Gastroesophageal sphincter (tissue), 3 donors: ENCODE results near the gene SDC3.

Experiments used
- POLR2A ChIP-seq, 2 donors: fragments of 450-650 bp; IDR thresholded peaks; one replicate each; pipeline ENCODE4 v1.6.1; 2017; ENCODE audit warnings: antibody characterized with exemption in 2 of 2, mild to moderate bottlenecking in 2 of 2, moderate library complexity in 1 of 2
- TF ChIP-seq, protein P1 (sequence below), 4 experiments: fragments of 200-600 bp in 2 of 4; fragments of 450-650 bp in 2 of 4; sonication (generic) in 1 of 4; IDR thresholded peaks; one replicate each; pipeline ENCODE4 v1.5.1; 2017 to 2019; ENCODE audit warnings: antibody characterized with exemption in 4 of 4, mild to moderate bottlenecking in 2 of 4, moderate library complexity in 2 of 4

DNA sequence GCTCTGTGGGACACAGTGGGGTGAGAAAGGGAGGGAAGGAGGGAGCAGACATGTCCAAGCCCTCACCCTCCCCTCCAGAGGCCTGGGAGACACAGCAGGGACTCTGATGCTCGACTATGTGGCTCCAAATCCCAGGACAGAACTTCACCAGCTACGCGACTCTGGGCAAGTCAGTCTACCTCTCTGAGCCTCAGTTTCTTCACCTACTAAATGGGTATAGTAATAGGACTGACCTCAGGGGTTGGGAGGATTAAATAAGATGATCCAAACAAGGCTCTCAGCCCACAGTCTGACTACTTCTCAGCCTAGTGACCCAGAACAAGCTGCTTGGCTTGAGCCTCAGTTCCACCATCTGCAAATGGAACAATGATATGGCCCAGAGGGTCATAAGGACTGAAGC lies 19.6 kb downstream of the SDC3 start:
- TF ChIP-seq, protein P1, sequence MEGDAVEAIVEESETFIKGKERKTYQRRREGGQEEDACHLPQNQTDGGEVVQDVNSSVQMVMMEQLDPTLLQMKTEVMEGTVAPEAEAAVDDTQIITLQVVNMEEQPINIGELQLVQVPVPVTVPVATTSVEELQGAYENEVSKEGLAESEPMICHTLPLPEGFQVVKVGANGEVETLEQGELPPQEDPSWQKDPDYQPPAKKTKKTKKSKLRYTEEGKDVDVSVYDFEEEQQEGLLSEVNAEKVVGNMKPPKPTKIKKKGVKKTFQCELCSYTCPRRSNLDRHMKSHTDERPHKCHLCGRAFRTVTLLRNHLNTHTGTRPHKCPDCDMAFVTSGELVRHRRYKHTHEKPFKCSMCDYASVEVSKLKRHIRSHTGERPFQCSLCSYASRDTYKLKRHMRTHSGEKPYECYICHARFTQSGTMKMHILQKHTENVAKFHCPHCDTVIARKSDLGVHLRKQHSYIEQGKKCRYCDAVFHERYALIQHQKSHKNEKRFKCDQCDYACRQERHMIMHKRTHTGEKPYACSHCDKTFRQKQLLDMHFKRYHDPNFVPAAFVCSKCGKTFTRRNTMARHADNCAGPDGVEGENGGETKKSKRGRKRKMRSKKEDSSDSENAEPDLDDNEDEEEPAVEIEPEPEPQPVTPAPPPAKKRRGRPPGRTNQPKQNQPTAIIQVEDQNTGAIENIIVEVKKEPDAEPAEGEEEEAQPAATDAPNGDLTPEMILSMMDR (IDR thresholded peaks at IDR 0.05): no peak
- no peak for TF ChIP-seq POLR2A (IDR thresholded peaks at IDR 0.05)
